Neural cell (in vitro differentiated cells): ENCODE measurements around the gene PRR5L. TPM values are rescaled to one million over a fixed set of nuclear protein-coding genes. Genes with fewer than 3 reads are reported as not detected.

Experiments
- H2AFZ ChIP-seq: fragments of 200-600, 300-800 bp; sonication (generic), shearing (Covaris generic); 2 replicates; pipeline ENCODE4 v1.6.0; 2014; ENCODE audit warnings: low read depth, mild to moderate bottlenecking, antibody characterized with exemption, low read length, moderate library complexity
- H3F3A ChIP-seq: fragments of 200-600 bp; shearing (Covaris generic); 2 replicates; pipeline ENCODE4 v1.6.1; 2016; ENCODE audit warnings: mild to moderate bottlenecking, moderate library complexity, mixed read lengths, antibody characterized with exemption, low read length; ENCODE audit not compliant: insufficient read depth, poor library complexity, severe bottlenecking
- H3K27ac ChIP-seq: fragments of 200-600, 300-800 bp; sonication (generic), shearing (Covaris generic); 2 replicates; pipeline ENCODE4 v1.5.1; 2014; ENCODE audit warnings: mild to moderate bottlenecking, low read length, moderate library complexity
- H3K27me3 ChIP-seq: fragments of 300-800, 200-600 bp; sonication (generic), shearing (Covaris generic); 2 replicates; pipeline ENCODE4 v1.6.0; 2014; ENCODE audit warnings: mild to moderate bottlenecking, low read depth, low read length, moderate library complexity; ENCODE audit not compliant: insufficient read depth
- H3K36me3 ChIP-seq: fragments of 300-800, 200-600 bp; sonication (generic), shearing (Covaris generic); 2 replicates; pipeline ENCODE4 v1.5.1; 2014; ENCODE audit warnings: mild to moderate bottlenecking, antibody characterized with exemption, low read length, moderate library complexity; ENCODE audit not compliant: insufficient read depth
- H3K4me2 ChIP-seq: fragments of 300-800, 200-600 bp; sonication (generic), shearing (Covaris generic); 2 replicates; pipeline ENCODE4 v1.6.0; 2014; ENCODE audit warnings: mild to moderate bottlenecking, low read length
- H3K4me3 ChIP-seq: fragments of 300-800, 200-600 bp; sonication (generic), shearing (Covaris generic); 2 replicates; pipeline ENCODE4 v1.5.1; 2014; ENCODE audit warnings: mild to moderate bottlenecking, low read length, moderate library complexity
- H3K79me2 ChIP-seq: fragments of 200-600 bp; shearing (Covaris generic); replicated peaks from 2 replicates; pipeline ENCODE4 v1.6.0; 2014; ENCODE audit warnings: mild to moderate bottlenecking, low read length, moderate library complexity; ENCODE audit not compliant: insufficient read depth
- H3K9ac ChIP-seq: fragments of 300-800, 200-600 bp; sonication (generic), shearing (Covaris generic); 2 replicates; pipeline ENCODE4 v1.6.1; 2016; ENCODE audit warnings: mild to moderate bottlenecking, low read length, mixed read lengths
- H3K9me2 ChIP-seq: fragments of 200-600 bp; shearing (Covaris generic); 2 replicates; pipeline ENCODE4 v1.6.1; 2016; ENCODE audit warnings: mild to moderate bottlenecking, low read length, mixed read lengths; ENCODE audit not compliant: insufficient read depth
- H3K9me3 ChIP-seq: fragments of 200-600, 300-800 bp; sonication (generic), shearing (Covaris generic); 2 replicates; pipeline ENCODE4 v1.6.1; 2016; ENCODE audit warnings: mild to moderate bottlenecking, mixed run types, low read length, moderate library complexity, mixed read lengths
- H4K20me1 ChIP-seq: fragments of 200-600 bp; shearing (Covaris generic); 2 replicates; pipeline ENCODE4 v1.6.1; 2016; ENCODE audit warnings: mild to moderate bottlenecking, mixed run types; ENCODE audit not compliant: insufficient read depth
- CTCF ChIP-seq: fragments of 450-650 bp; IDR thresholded peaks from 2 replicates; pipeline ENCODE4 v1.5.1; 2014; ENCODE audit warnings: antibody characterized with exemption, mild to moderate bottlenecking, moderate library complexity; ENCODE audit not compliant: poor library complexity, severe bottlenecking
- EP300 ChIP-seq: fragments of 450-650 bp; conservative IDR thresholded peaks from 2 replicates; pipeline ENCODE4 v1.6.1; 2014; ENCODE audit warnings: antibody characterized with exemption, mild to moderate bottlenecking, moderate library complexity; ENCODE audit not compliant: poor library complexity, severe bottlenecking
- EZH2 ChIP-seq: fragments of 200-600, 300-800 bp; shearing (Covaris generic), sonication (generic); IDR thresholded peaks from 2 replicates; pipeline ENCODE4 v1.6.1; 2014; ENCODE audit warnings: antibody characterized with exemption, low read length, borderline replicate concordance, mild to moderate bottlenecking; ENCODE audit not compliant: insufficient read depth, poor library complexity, severe bottlenecking
- MXI1 ChIP-seq: fragments of 450-650 bp; conservative IDR thresholded peaks from 2 replicates; pipeline ENCODE4 v1.6.1; 2014; ENCODE audit warnings: antibody characterized with exemption, mild to moderate bottlenecking; ENCODE audit not compliant: poor library complexity, severe bottlenecking
- POLR2AphosphoS5 ChIP-seq: IDR thresholded peaks from 2 replicates; pipeline ENCODE4 v1.6.1; 2012
- RAD21 ChIP-seq: fragments of 450-650 bp; conservative IDR thresholded peaks from 2 replicates; pipeline ENCODE4 v1.6.1; 2014; ENCODE audit warnings: antibody characterized with exemption, mild to moderate bottlenecking, moderate library complexity
- REST ChIP-seq: IDR thresholded peaks from 2 replicates; pipeline ENCODE4 v1.6.1; 2012; ENCODE audit warnings: borderline replicate concordance
- SMC3 ChIP-seq: fragments of 450-650 bp; conservative IDR thresholded peaks from 2 replicates; pipeline ENCODE4 v1.6.1; 2014; ENCODE audit warnings: antibody characterized with exemption, mild to moderate bottlenecking, moderate library complexity; ENCODE audit not compliant: poor library complexity
- TAF1 ChIP-seq: IDR thresholded peaks from 2 replicates; pipeline ENCODE4 v1.6.1; 2012; ENCODE audit warnings: low read depth
- polyA plus RNA-seq: library from polyadenylated mRNA; depleted of rRNA; stranded (reverse); fragments of >200 nt; gene quantifications from 2 replicates; pipeline ENCODE4 v1.2.3, GENCODE V29; 2014

The PRR5L gene
- polyA plus RNA-seq, 1 donor from 2014 or later = 0.22 TPM

GRCh38 chr11:36333897-36334296, 37.8 kb downstream of the PRR5L start:
- Histone ChIP-seq H3K9me3 (no peaks in the 10 kb centered on the region), H3K27ac (no peak overlapping the region), H3K4me2 (no peak overlapping the region), H3F3A (no peaks in the 10 kb centered on the region), H2AFZ (no peak overlapping the region), H3K27me3 (no peaks in the 10 kb centered on the region), H3K79me2 (no peaks in the 10 kb centered on the region), H3K9ac (no peak overlapping the region), H3K36me3 (no peaks in the 10 kb centered on the region), H3K4me3 (no peak overlapping the region), H3K9me2 (no peaks in the 10 kb centered on the region), H4K20me1 (no peaks in the 10 kb centered on the region)
- TF ChIP-seq POLR2AphosphoS5 (no peak), SMC3 (no peak), RAD21 (no peak), CTCF (no peak), REST (no peak), EP300 (no peak), MXI1 (no peak), TAF1 (no peak), EZH2 (no peak)

- TF ChIP-seq RAD21 (no peak), CTCF (no peak), EZH2 (no peak), SMC3 (no peak), EP300 (no peak), MXI1 (no peak), POLR2AphosphoS5 (no peak), REST (no peak)
- Histone ChIP-seq H3K9ac (no peak overlapping the region), H2AFZ (no peak overlapping the region), H3K27ac (no peak overlapping the region), H3F3A (no peaks in the 10 kb centered on the region), H3K4me2 (no peak overlapping the region), H4K20me1 (no peaks in the 10 kb centered on the region), H3K4me3 (no peak overlapping the region), H3K36me3 (no peaks in the 10 kb centered on the region), H3K27me3 (no peaks in the 10 kb centered on the region), H3K9me3 (no peaks in the 10 kb centered on the region), H3K9me2 (no peaks in the 10 kb centered on the region), H3K79me2 (no peaks in the 10 kb centered on the region)
Measured at GRCh38 chr11:36339888-36340287, 43.8 kb downstream of the PRR5L start.
